ENCODE results near the gene NUB1.

The NUB1 gene

GRCh38 chr7:151392002-151392401, 50.4 kb downstream of the NUB1 start:
- DNase-seq = no peak

- no peak for DNase-seq
Observed at GRCh38 chr7:151392426-151392825, 50.8 kb downstream of the NUB1 start.

DNA sequence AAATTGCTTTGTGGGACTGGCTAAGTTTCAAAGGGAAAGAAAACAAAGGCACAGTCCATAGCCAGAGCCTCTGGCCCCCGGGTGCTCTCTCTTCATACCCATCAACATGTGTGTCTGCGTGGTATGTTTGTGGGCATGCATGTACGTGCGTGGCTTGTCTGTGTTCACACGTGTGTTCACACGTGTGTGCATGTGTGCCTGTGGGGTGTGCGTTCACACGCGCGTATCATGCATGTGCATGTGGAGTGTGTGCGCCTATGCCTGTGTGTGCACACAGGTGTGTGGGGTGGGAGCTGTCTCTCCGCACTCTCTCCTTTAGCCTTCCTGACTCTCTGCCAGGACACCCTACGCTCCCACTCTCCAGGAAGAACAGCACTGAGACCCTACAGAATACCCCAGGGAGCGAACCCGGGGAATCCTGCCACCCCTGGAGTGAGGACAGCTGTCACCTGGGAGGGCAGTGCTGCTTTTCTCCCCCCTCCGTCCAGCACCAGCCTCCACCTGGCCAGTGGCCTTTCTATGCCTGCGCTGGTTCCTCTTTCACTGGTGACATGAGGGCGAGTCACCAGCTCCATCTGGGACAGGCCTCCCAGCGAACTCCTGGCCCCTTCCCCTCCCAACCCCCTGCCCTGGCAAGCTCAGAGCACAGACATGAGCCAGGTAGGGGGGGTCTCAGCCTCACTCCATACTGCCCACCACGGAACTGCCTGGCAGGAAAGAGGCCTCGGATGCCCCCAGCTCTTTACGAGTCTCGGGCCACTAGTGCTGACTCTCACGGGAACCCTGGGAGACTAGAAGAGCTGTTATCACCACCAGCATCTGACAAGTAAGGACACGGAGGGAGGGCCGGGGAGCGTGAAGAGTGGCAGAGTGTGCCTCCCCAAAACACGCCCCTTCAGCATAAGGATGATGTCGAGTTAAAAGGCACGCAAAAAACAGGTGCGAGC, 51.7 kb downstream of the NUB1 start:
- no peak for DNase-seq

DNA sequence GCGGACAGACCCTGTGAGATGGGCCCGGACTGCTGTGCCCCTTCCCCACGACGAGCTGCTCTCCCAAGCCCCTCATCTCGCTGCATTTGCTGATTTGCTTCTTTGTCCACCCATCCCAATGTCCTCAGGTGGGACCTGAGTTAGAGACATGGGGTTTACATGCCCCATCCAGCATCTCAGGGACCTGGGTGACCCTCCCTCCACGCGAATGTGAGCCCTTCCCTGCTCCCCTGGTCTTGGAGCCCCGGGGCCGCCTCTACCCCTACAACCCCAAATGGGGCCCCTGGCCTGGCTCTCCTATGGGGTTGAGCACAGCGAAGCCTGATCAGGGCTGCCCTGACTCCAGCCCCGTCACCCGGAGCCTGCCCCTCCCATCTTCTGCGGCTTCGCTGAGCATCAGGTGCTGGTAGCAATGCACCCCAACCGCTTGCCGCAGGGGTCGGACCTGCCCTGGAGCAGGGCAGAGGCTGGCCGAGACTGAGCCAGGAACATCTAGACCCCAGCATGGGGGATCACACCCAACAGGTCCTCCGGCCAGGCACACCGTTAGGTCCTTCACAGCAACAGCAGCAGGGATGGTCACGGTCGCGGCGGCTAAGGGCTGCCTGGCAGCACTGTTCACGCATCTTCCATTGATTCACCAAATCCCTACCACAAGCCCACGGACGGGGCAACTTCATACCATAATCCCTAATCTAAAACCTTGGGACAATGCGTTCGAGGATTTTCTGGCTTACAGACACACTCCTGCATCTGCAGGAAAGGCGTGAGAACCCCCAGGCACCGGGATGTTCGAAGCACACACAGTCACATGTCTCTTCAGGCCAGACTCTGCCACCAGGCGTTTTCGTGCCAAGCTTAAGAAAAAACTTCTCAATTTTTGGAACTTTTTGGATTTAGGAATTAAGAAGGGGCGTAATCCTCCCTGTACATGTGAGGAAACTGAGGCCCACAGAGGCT, 52.7 kb downstream of the NUB1 start:
- no peak for DNase-seq

DNA sequence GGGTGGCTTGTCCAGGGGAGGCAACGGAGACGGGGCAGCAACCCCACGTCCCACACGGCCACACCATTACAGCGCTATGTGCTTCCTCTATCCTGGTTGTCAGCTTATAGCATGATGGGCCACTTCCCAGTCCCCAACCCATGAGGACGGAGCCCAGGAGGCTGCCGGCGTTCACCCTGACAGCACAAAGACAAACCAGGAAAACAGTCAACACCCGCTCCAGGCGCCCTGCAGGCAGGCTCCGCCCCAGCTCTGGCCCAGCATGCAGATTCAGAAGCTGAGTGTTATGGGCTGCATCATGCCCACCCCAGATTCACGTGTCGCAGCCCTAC, 53.4 kb downstream of the NUB1 start:
- DNase-seq = no peak

GRCh38 chr7:151396328-151396970, 54.8 kb downstream of the NUB1 start:
- DNase-seq = no peak

DNA sequence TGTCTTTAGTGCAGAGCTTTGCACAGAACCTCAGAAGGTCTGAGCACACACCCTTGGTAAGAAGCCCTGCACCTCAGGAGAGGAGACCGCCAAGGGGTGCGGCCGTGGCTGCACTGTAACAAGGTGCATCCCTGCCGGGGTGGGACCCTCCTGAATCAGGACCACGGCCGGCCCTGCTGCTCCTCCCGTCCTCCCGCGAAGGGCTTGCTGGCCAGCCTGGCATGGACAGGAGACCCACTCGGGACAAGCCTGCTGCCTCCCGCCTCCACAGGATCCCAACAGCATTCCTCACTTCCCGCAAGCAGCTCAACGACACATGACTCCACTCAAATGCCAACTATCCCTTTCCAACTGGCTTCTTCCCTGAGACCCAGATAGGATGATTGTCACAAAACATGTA, 55.4 kb downstream of the NUB1 start:
- DNase-seq = no peak

DNA sequence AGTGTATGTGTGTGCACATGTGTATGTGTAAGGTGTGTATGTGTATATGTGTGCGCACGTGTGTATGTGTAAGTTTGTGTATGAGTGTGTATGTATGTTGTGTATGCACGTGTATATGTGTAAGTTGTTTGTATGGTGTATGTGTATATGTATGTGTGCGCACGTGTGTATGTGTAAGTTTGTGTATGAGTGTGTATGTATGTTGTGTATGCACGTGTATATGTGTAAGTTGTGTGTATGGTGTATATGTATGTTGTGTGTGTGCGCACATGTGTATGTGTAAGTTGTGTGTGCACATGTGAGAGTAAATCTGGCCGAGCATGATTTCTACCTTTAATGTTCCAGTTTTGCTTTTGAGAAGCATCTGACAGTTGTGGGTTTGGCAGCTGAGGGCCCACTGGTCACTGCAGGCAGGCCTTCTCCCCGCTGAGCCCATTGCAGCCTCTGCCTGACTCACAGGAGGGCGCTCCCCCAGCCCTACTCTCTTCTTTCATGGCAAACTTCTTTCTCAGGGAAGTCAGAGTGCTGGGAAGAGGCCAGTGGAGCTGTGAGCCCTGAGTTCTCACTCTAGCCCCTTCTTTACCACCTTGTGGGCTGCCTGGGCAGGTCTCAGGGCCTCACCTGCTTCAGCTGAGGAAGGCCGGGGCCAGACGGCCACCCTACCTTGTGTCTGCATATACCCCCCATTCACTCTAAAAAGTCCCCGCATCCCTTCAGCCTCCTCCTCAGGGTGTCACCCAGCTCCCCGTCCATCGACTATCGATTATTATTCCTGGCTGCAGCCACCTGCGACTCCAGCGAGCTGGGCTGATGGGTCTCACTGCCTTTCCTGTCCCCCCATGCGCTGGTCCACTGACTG, 57.1 kb downstream of the NUB1 start:
- no peak for DNase-seq

DNA sequence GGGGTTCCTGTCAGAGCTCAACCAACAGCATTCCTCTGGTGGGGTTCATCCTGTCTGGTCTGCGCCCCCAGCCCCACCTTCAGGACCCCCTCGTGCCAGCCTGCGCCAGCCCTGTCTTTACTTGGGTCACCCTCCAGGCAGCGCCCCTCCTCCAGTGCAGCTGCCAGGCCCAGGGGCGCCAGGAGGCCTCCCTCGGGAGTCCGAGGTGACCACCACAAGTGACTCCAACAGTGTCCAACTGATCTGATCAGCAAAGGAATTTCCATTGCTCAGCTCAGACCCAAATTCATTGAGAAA, 57.6 kb downstream of the NUB1 start:
- DNase-seq = no peak

DNA sequence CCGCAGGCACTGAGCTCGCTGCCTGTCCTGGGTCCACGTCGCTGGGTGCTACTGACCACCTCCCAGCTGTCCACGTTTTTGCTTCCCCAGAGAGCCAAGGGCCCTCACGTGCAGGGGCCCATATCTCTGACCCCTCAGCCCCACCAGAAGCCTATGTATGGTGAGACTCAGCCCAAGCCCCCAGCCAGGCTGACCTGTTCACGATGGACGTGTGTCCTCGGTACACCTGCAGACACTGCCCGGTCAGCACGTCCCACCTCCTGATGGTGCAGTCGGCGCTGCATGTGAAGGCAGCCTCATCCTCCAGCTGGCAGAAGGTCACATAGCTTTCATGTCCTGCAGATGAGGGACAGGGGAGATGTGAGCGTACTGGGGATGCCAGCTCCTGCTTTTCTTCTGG, 58.3 kb downstream of the NUB1 start:
- no peak for DNase-seq

DNA sequence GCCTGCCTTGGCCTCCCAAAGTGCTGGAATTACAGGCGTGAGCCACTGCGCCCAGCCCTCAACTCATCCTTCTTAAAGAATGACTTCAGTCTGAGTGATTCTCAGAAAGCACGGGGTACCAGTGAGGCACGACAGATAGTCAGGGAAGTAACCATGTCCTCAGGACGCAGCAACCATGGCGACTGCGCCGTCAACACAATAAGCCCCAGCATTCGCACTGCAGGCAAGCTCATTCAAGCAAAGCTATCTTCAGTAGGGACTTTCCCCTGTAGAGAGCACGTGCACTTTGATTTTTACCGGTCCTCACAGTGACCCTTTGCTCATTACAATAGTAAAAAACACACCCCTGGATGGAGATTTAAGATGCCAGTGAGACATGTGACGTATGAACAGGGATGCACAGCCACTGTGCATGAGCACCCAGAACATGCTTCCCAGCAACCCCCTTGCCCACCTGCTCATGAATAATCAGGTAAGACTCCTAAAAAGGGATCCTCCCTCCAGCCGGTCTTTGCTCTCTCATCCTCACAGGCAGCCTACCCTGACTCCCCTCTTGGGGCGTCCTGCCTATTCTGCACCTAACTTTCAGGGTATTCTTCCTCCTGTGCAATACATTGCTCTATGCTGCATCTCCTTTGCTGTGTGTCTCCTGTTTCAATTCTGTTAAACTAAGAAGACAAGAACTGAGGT, 59.2 kb downstream of the NUB1 start:
- no peak for DNase-seq

GRCh38 chr7:151402029-151402835, 60.6 kb downstream of the NUB1 start:
- DNase-seq = no peak

DNA sequence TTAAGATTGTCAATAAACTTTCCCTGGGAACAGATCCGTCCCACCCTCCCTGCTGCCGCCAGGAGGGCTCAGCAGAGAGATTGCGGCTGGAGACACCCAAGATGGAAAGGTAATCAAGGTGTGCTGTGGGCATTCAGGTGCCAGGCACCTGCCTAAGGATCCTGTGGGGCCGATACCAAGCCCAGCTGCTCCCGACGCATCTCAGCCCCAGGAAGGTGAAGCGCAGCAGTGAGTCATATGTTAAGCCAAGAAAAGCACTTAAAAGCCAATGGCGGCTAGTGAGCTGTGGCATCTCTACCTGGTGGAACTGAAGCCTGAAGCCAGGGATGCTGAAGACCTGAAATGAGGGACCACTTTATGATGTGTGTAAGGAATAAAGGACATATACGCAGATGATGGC, 62.2 kb downstream of the NUB1 start:
- DNase-seq = no peak

DNA sequence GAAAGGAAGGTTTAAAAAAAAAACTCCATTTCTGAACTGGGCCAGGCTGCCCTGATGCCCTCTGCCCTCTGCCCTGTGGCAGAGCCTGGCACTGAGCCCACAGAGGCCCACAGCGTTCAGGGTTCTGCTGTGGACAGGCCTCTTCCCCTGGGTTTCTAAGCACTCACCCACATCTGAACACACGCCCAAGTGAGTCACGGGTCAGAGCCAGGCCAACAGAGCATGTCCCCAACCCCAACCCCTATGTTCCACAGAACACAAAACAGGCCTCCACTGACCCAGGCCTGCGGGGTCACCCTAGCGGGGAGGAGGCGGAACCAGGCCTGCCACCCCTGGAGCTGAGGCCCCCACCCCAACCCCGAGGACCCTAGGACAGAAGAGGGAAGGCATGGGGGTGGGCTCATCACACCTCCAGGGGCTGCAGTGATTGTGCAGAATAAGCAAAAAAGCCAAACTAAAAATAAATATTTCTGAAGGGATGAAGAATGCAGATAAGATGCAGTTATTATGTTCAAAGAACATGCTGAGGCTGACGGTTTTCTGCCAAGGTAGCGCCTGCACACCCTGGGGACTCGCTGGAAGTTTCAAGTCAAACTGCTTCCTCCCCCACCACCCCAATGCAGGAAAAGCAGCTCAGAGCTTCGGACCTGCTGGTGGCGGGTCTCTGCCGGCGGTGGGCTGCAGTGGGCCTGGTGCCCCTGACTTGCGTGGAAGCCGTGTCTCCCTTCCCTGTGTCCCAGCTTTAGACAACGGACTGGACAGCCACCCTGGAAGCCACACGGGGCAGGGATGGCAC, 62.8 kb downstream of the NUB1 start:
- no peak for DNase-seq

DNA sequence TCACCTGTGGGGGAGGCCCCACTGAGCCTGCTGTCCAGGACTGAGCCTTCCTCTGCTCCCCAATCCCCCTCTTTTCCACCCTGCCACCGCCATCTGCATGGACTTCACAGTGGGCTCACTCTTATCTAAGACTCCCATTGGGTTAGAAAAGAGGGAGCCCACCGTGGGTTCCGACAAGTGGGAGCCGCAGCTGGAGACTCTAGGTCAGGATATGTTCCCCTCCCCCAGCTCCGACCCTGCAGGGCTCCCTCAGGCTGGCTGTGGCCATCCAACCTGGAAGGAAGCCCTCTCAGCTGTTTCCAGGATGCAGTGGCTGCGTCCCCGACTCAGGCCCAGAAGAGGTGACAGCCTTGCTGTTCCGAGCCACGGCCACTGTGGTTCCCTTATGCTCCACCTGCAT, 63.4 kb downstream of the NUB1 start:
- DNase-seq = no peak

DNA sequence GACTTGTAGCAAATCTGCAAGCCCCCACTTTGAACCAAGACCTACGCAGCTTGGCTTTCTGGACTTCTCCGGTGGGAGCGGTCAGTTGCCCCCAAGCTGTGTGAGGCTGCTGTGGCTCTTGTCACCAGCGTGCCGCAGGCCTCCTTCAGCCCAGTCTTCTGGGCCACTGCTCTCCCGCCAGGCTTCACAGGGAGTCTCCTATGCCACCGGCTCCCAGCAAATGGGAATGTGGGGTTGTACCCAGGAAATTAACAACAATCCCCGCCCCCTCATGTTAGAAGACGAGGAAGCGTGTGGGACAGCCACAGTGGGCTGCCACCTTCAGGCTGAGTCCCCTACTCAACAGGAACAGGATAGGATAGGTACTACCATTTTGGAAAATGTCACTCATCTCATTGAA, 64.0 kb downstream of the NUB1 start:
- no peak for DNase-seq

DNA sequence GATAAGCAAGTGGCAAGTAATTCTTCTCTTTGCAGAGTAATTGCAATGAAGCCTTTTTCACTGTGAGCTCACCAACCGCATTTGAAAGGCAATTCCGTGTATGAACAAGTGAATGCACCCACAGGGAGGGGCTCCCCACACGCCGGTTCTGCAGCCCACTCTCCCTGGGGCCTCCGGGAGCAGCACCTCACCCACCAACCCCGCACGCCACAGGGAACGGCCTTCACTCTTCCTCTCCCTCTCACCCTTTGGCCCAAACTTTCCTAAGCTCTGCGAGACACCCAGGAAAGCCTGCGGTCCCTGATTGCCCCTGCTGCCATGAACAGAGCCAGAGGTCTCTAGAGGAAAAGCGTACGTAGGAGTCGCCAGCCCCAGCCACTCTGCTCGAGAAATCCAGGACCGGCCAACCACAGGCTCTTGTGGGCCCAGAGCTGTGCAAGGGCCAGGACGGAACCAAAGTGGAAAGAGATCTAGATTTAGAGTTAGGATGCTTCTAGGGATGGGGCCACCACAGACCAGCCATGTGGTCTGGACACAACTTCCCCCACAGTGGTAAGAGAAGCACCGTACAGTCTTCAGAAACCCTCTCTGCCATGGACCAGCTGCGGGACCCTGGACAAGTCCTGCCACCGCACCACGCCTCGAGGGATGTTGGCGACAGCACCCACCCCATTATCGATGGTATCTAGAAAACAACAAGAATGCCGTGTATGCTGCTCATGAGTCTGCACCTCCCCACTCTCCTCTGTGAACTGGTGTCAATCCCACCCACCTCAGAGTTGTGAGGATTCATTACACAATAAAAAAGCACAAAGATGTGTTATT, 64.7 kb downstream of the NUB1 start:
- DNase-seq = no peak

GRCh38 chr7:151406886-151407583, 65.4 kb downstream of the NUB1 start:
- no peak for DNase-seq

DNA sequence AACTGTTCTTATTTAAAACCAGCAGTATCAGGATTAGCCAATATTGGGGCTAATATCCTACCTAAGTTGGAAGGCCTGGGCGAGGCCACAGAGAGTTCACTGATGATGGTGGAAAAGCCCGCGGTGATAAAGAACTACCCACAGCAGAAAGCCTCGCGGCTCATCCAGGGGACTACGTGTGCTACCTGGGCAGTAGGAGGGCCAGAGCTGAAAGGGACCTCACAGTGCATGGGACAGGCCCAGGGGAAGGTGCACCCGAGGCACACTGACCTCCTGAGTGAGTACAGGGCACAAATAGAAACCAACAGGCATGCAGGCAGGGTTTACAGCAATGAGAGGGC, 66.9 kb downstream of the NUB1 start:
- DNase-seq = no peak

All from NCI-H2029 treated with DMSO at 0.1 percent for 48 hours (cell line).